GM23248 (cell line): ENCODE results near the gene SYT15. TPM values are rescaled to one million over a fixed set of nuclear protein-coding genes. Genes with fewer than 3 reads are reported as not detected.

Experiments
- DNase-seq: peaks from one replicate; pipeline ENCODE4 v3.0.0-alpha.2; 2015
- H2AFZ ChIP-seq: fragments of 200-600 bp; sonication (generic); 2 replicates; pipeline ENCODE4 v1.6.1; 2016; ENCODE audit warnings: antibody characterized with exemption
- H3F3A ChIP-seq: fragments of 200-600 bp; sonication (generic); 2 replicates; pipeline ENCODE4 v1.6.1; 2016; ENCODE audit warnings: mild to moderate bottlenecking, antibody characterized with exemption, mixed run types; ENCODE audit not compliant: insufficient read depth
- H3K27ac ChIP-seq: fragments of 200-600 bp; sonication (generic); 2 replicates; pipeline ENCODE4 v1.5.1; 2016; ENCODE audit warnings: mild to moderate bottlenecking
- H3K27me3 ChIP-seq: fragments of 200-600 bp; sonication (generic); replicated peaks from 2 replicates; pipeline ENCODE4 v1.6.1; 2016; ENCODE audit warnings: mild to moderate bottlenecking; ENCODE audit not compliant: insufficient read depth
- H3K36me3 ChIP-seq: fragments of 200-600 bp; sonication (generic); 2 replicates; pipeline ENCODE4 v1.6.1; 2016; ENCODE audit warnings: low read depth, mild to moderate bottlenecking
- H3K4me1 ChIP-seq: fragments of 200-600 bp; sonication (generic); 2 replicates; pipeline ENCODE4 v1.6.1; 2016; ENCODE audit warnings: mild to moderate bottlenecking; ENCODE audit not compliant: insufficient read depth
- H3K4me2 ChIP-seq: fragments of 200-600 bp; sonication (generic); one replicate; pipeline ENCODE4 v1.6.1; 2016; ENCODE audit warnings: mild to moderate bottlenecking; ENCODE audit not compliant: unreplicated experiment
- H3K4me3 ChIP-seq: fragments of 200-600 bp; sonication (generic); 2 replicates; pipeline ENCODE4 v1.5.1; 2016; ENCODE audit warnings: mild to moderate bottlenecking
- H3K79me2 ChIP-seq: fragments of 200-600 bp; sonication (generic); 2 replicates; pipeline ENCODE4 v1.6.1; 2016; ENCODE audit warnings: mild to moderate bottlenecking; ENCODE audit not compliant: insufficient read depth
- H3K9ac ChIP-seq: fragments of 200-600 bp; sonication (generic); 2 replicates; pipeline ENCODE4 v1.6.1; 2016; ENCODE audit warnings: mild to moderate bottlenecking
- H3K9me2 ChIP-seq: fragments of 200-600 bp; sonication (generic); 2 replicates; pipeline ENCODE4 v1.6.1; 2016; ENCODE audit warnings: mixed run types, mild to moderate bottlenecking, moderate library complexity; ENCODE audit not compliant: insufficient read depth
- H3K9me3 ChIP-seq: fragments of 200-600 bp; sonication (generic); one replicate; pipeline ENCODE4 v1.6.1; 2017; ENCODE audit warnings: low read depth
- H4K20me1 ChIP-seq: fragments of 200-600 bp; sonication (generic); 2 replicates; pipeline ENCODE4 v1.6.0; 2016; ENCODE audit not compliant: insufficient read depth
- EZH2 ChIP-seq: fragments of 200-600 bp; sonication (generic); IDR thresholded peaks from 2 replicates; pipeline ENCODE4 v1.6.1; 2018; ENCODE audit warnings: antibody characterized with exemption, mild to moderate bottlenecking; ENCODE audit not compliant: insufficient read depth, poor library complexity, severe bottlenecking
- EZH2phosphoT487 ChIP-seq: fragments of 200-600 bp; sonication (generic); IDR thresholded peaks from 2 replicates; pipeline ENCODE4 v1.6.1; 2018; ENCODE audit warnings: antibody characterized with exemption, moderate library complexity, mild to moderate bottlenecking, low read depth; ENCODE audit not compliant: insufficient read depth
- whole genome bisulfite sequencing, 2 experiments: methylation state at CpG; one replicate each; pipeline ENCODE4 v1.1.6; 2015 to 2017; ENCODE audit warnings: low lambda C conversion rate in 2 of 2, low coverage in 1 of 2; ENCODE audit errors: missing lambda C conversion rate in 2 of 2; 5-methylcytosine and 5-hydroxymethylcytosine counted together
- in situ Hi-C: fragments of 300-500 bp; cut with MboI; formaldehyde crosslinking; loops from 2 replicates; pipeline ENCODE4 v1.15.0; 2020
- polyA plus RNA-seq: library from polyadenylated mRNA; unstranded; fragments of >200 nt; fragmentation: Nextera tagmentation; extraction: Ambion mirVana; gene quantifications from 2 replicates; pipeline ENCODE4 v1.2.1, GENCODE V29; 2016
- total RNA-seq: library from RNA; depleted of rRNA; stranded (reverse); fragments of >200 nt; shearing (Covaris generic); gene quantifications from 2 replicates; pipeline ENCODE4 v1.2.3, GENCODE V29; 2014

Gene SYT15
- total and polyA plus RNA-seq, 2 experiments from 2014 or later, result 1.2 to 2.3 TPM

- H3K27me3 ChIP-seq, result peaks cover 73% of the 10 kb centered on the region
- H3F3A ChIP-seq, result no peaks in the 10 kb centered on the region
- DNase-seq, result peak; percentile 28
- H4K20me1 ChIP-seq, result no peaks in the 10 kb centered on the region
- no peak overlapping the region for H3K4me3 ChIP-seq
- no peak overlapping the region for H3K4me2 ChIP-seq
- no peak overlapping the region for H3K27ac ChIP-seq
- H3K4me1 ChIP-seq, result no peaks in the 10 kb centered on the region
- TF ChIP-seq EZH2phosphoT487 (no peak), EZH2 (no peak)
- H3K9ac ChIP-seq, result no peak overlapping the region
- WGBS, 2 experiments, result 32 to 44% methylated on average over 1 of the region's 1 CpG
- H3K36me3 ChIP-seq, result no peaks in the 10 kb centered on the region
- no peaks in the 10 kb centered on the region for H3K9me3 ChIP-seq
- in situ Hi-C loops, result no loop called here
- H2AFZ ChIP-seq, result no peak overlapping the region
- H3K9me2 ChIP-seq, result no peaks in the 10 kb centered on the region
- no peaks in the 10 kb centered on the region for H3K79me2 ChIP-seq
Measured at GRCh38 chr10:46558122-46558391, 20.9 kb upstream of the SYT15 start.

- H3F3A ChIP-seq, result no peaks in the 10 kb centered on the region
- H3K27me3 ChIP-seq, result peaks cover 68% of the 10 kb centered on the region
- no peak overlapping the region for H3K4me2 ChIP-seq
- H4K20me1 ChIP-seq, result no peaks in the 10 kb centered on the region
- H3K9me3 ChIP-seq, result no peaks in the 10 kb centered on the region
- H3K9me2 ChIP-seq, result no peaks in the 10 kb centered on the region
- no peak for DNase-seq
- H2AFZ ChIP-seq, result no peak overlapping the region
- no peaks in the 10 kb centered on the region for H3K79me2 ChIP-seq
- in situ Hi-C loops, result no loop called here
- H3K27ac ChIP-seq, result no peak overlapping the region
- no peaks in the 10 kb centered on the region for H3K36me3 ChIP-seq
- H3K9ac ChIP-seq, result no peak overlapping the region
- 72 to 75% methylated on average over 9 of the region's 9 CpGs for WGBS, 2 experiments
- H3K4me1 ChIP-seq, result no peaks in the 10 kb centered on the region
- TF ChIP-seq EZH2phosphoT487 (no peak), EZH2 (no peak)
- no peak overlapping the region for H3K4me3 ChIP-seq
Measured at GRCh38 chr10:46558392-46559185, 20.3 kb upstream of the SYT15 start.

GRCh38 chr10:46559231-46559671 lies 19.7 kb upstream of the SYT15 start:
- H3K4me2 ChIP-seq, result no peak overlapping the region
- no peaks in the 10 kb centered on the region for H4K20me1 ChIP-seq
- H3F3A ChIP-seq, result no peaks in the 10 kb centered on the region
- H3K4me1 ChIP-seq, result no peaks in the 10 kb centered on the region
- DNase-seq, result no peak
- in situ Hi-C loops, result no loop called here
- H3K79me2 ChIP-seq, result no peaks in the 10 kb centered on the region
- no peaks in the 10 kb centered on the region for H3K9me3 ChIP-seq
- H3K36me3 ChIP-seq, result no peaks in the 10 kb centered on the region
- H3K4me3 ChIP-seq, result no peak overlapping the region
- peaks cover 61% of the 10 kb centered on the region for H3K27me3 ChIP-seq
- TF ChIP-seq EZH2 (no peak), EZH2phosphoT487 (no peak)
- WGBS, 2 experiments, result 66 to 73% methylated on average over 5 of the region's 5 CpGs
- H3K9ac ChIP-seq, result no peak overlapping the region
- H3K9me2 ChIP-seq, result no peaks in the 10 kb centered on the region
- no peak overlapping the region for H3K27ac ChIP-seq
- H2AFZ ChIP-seq, result no peak overlapping the region

- no peak overlapping the region for H3K4me2 ChIP-seq
- no peaks in the 10 kb centered on the region for H3F3A ChIP-seq
- DNase-seq, result no peak
- no peaks in the 10 kb centered on the region for H4K20me1 ChIP-seq
- no peaks in the 10 kb centered on the region for H3K79me2 ChIP-seq
- no peaks in the 10 kb centered on the region for H3K9me3 ChIP-seq
- no peaks in the 10 kb centered on the region for H3K4me1 ChIP-seq
- H3K36me3 ChIP-seq, result no peaks in the 10 kb centered on the region
- H3K9ac ChIP-seq, result no peak overlapping the region
- no peaks in the 10 kb centered on the region for H3K9me2 ChIP-seq
- H2AFZ ChIP-seq, result no peak overlapping the region
- TF ChIP-seq EZH2phosphoT487, result no peak
- no peak for TF ChIP-seq EZH2
- in situ Hi-C loops, result no loop called here
- no peak overlapping the region for H3K4me3 ChIP-seq
- peaks cover 50% of the 10 kb centered on the region for H3K27me3 ChIP-seq
- H3K27ac ChIP-seq, result no peak overlapping the region
- 36 to 41% methylated on average over 5 of the region's 5 CpGs for WGBS, 2 experiments
Measured at GRCh38 chr10:46560381-46560780, 18.5 kb upstream of the SYT15 start.
